ENCODE results near the gene SLC6A12. TPM values are rescaled to one million over a fixed set of nuclear protein-coding genes. Genes with fewer than 3 reads are reported as not detected.

The SLC6A12 gene
- total RNA-seq, 4 donors from 2014 or later, result 0.21 to 0.60 (median 0.39) TPM; not detected in 1

DNA sequence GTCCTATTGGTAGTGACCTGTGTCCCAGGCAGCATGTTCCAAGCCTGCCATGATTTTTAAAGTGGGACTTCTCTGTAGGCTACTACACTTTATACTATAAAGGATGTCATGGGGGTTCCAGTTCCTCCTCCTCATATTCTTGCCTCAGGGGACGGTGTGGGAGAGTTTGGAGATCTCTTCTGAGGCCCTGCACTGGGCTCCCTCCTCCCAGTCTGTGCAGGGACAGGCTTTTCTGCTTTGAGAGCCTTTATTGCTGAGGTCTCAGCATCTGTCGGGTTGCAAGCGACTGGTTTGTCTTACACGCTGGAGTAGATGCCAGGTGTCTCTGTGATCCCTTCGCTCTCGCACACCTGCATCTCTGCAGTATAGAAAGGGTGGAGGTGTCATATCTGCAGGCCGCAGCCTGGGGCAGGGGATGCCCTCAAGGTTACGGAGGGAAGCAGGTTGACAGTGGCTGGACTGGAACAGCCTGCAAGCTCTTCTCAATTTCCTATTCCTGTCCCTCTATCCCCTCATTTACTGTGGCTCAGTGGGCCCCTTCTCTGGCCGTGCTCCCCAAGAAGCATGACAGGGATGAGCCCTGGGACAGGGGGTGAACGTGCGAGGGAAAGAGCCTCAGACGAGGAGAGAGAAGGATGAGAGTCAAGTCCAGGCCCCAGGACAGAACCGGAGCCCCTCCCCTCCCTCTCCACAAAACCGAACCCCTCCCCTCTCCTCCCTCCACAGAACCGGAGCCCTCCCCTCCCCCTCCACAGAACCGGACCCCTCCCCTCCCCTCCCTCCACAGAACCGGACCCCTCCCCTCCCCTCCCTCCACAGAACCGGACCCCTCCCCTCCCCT is 51.3 kb downstream of the SLC6A12 start:
- TF ChIP-seq EP300 (IDR thresholded peaks at IDR 0.05), result no peak
- no peak for TF ChIP-seq POLR2A (IDR thresholded peaks at IDR 0.05)
- TF ChIP-seq, protein P1, sequence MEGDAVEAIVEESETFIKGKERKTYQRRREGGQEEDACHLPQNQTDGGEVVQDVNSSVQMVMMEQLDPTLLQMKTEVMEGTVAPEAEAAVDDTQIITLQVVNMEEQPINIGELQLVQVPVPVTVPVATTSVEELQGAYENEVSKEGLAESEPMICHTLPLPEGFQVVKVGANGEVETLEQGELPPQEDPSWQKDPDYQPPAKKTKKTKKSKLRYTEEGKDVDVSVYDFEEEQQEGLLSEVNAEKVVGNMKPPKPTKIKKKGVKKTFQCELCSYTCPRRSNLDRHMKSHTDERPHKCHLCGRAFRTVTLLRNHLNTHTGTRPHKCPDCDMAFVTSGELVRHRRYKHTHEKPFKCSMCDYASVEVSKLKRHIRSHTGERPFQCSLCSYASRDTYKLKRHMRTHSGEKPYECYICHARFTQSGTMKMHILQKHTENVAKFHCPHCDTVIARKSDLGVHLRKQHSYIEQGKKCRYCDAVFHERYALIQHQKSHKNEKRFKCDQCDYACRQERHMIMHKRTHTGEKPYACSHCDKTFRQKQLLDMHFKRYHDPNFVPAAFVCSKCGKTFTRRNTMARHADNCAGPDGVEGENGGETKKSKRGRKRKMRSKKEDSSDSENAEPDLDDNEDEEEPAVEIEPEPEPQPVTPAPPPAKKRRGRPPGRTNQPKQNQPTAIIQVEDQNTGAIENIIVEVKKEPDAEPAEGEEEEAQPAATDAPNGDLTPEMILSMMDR (IDR thresholded peaks at IDR 0.05), result no peak
- Histone ChIP-seq H3K4me1 (no peaks in the 10 kb centered on the region), H3K27me3 (peaks cover 0 to 11% of the 10 kb centered on the region in 2 donors), H3K4me3 (no peak overlapping the region), H3K27ac (no peak overlapping the region), H3K9me3 (no peaks in the 10 kb centered on the region), H3K36me3 (no peaks in the 10 kb centered on the region)
- DNase-seq (ENCODE audit: low spot score in 2 of 2), result no peak
- WGBS, 2 donors, result 58 to 68% methylated on average over 18 of the region's 18 CpGs

DNA sequence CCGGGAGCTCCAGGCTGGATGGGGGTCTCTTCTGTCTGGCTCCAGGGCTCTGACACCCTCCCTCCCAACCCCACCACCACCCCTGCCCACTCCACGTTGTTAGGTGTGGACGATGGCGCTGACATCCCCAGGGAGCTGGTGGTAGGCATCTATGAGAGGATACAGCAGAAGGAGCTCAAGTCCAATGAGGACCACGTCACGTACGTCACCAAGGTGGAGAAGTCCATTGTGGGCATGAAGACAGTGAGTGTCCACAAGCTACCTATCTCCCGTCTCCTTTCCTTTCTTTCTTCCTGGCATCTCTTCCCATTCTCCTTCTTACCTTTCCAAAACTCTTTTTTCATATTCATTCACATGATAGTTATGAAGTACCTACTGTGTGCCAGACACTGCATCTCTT is 52.1 kb downstream of the SLC6A12 start:
- H3K27ac ChIP-seq, result no peak overlapping the region
- 91% methylated on average over 8 of the region's 8 CpGs for WGBS, 2 donors
- H3K4me1 ChIP-seq, result no peaks in the 10 kb centered on the region
- TF ChIP-seq EP300 (IDR thresholded peaks at IDR 0.05) (no peak), POLR2A (IDR thresholded peaks at IDR 0.05) (no peak)
- TF ChIP-seq, protein P1 (IDR thresholded peaks at IDR 0.05), result no peak
- peaks cover 0 to 11% of the 10 kb centered on the region in 2 donors for H3K27me3 ChIP-seq
- no peak for DNase-seq (ENCODE audit: low spot score in 2 of 2)
- H3K36me3 ChIP-seq, result no peaks in the 10 kb centered on the region
- no peak overlapping the region for H3K4me3 ChIP-seq
- H3K9me3 ChIP-seq, result no peaks in the 10 kb centered on the region

DNA sequence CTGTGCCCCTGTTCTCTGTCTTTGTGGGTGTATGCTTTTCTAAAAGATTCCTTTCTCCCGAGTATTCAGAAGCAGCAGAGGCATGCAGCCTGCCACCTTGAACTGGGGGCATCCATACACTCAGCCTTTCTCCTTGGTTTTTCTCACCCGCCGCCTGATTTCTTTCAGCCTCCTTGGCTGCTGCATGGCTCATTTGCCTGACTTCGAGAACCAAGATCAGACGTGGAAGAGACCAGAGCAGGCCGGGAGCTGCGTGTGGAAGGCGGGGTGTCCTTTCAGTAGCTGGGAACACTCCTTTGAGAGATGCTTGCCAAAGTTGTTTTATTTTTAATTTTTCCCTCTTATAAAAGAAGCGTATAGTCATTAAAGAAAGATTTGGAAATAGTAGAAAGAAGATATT is 53.1 kb downstream of the SLC6A12 start:
- no peak for DNase-seq (ENCODE audit: low spot score in 2 of 2)
- Histone ChIP-seq H3K27ac (no peak overlapping the region), H3K27me3 (peaks cover 0 to 11% of the 10 kb centered on the region in 2 donors), H3K36me3 (no peaks in the 10 kb centered on the region), H3K4me1 (no peaks in the 10 kb centered on the region), H3K4me3 (no peak overlapping the region), H3K9me3 (no peaks in the 10 kb centered on the region)
- TF ChIP-seq, protein P1 (IDR thresholded peaks at IDR 0.05), result no peak
- TF ChIP-seq EP300 (IDR thresholded peaks at IDR 0.05) (no peak), POLR2A (IDR thresholded peaks at IDR 0.05) (no peak)
- 69 to 71% methylated on average over 9 of the region's 9 CpGs for whole genome bisulfite sequencing, 2 donors

DNA sequence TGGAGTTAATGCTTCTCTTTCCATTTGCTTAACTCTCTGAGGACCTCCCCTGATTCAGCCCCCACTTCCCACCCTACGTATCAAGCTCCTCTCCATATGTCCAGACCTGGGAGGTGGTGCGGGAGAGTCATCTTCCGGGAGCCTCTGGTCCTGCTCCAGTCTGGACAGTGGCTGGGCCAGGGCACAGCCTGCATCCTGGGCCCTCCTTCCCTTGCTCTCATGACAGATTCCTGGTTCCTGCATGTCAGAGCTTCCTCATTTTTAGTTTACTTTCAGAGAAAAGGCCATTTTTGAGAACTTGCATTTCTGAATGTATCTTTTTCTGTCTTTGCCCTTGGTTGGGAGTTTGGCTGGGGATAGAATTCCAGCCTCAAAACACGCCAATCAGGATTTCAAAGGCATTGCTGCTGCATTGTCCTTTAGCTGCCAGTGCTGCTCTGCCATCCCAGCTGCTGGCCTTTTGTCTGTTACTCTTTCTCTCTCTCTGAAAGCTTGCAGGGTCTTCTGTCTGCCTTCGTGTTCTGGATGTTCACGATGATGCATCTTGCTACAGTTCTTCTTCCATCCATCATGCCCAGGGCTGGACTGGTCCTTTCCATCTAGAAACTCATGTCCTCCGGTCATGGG is 54.7 kb downstream of the SLC6A12 start:
- WGBS, 2 donors, result 74% methylated on average over 7 of the region's 7 CpGs

More for the DNA sequence above, 54.7 kb downstream of the SLC6A12 start:
- Histone ChIP-seq H3K27ac (no peak overlapping the region), H3K4me3 (no peak overlapping the region), H3K4me1 (no peaks in the 10 kb centered on the region), H3K9me3 (no peaks in the 10 kb centered on the region), H3K36me3 (no peaks in the 10 kb centered on the region), H3K27me3 (peaks cover 0 to 8% of the 10 kb centered on the region in 2 donors)
- TF ChIP-seq, protein P1 (IDR thresholded peaks at IDR 0.05), result no peak
- TF ChIP-seq POLR2A (IDR thresholded peaks at IDR 0.05), result no peak
- no peak for TF ChIP-seq EP300 (IDR thresholded peaks at IDR 0.05)
- no peak for DNase-seq (ENCODE audit: low spot score in 2 of 2)
